Heart right ventricle (tissue), 16 donors: ENCODE data around the gene POLDIP3. TPM values are rescaled to one million over a fixed set of nuclear protein-coding genes. Genes with fewer than 3 reads are reported as not detected.

Experiments used
- ATAC-seq, 8 donors: fragments of 200-7000 bp; cut with Tn5 transposase; one replicate each; pipeline ENCODE4 v1.9.1; 2020; ENCODE audit warnings: mild to moderate bottlenecking in 8 of 8, moderate library complexity in 8 of 8, moderate number of reproducible peaks in 1 of 8
- DNase-seq, 2 donors: peaks; one replicate each; pipeline ENCODE4 v3.0.0-alpha.2; 2020
- H3K27ac ChIP-seq, 10 donors: fragments of 200-600 bp; sonication (generic) in 2 of 10; one replicate each; pipeline versions ENCODE4 v1.5.0 to v1.8.0; 2020 to 2022; ENCODE audit warnings: mild to moderate bottlenecking in 3 of 10
- H3K27me3 ChIP-seq, 7 donors: fragments of 200-600 bp; one replicate each; pipeline ENCODE4 v1.8.0; 2021 to 2022; ENCODE audit warnings: mild to moderate bottlenecking in 2 of 7
- H3K36me3 ChIP-seq, 9 donors: fragments of 200-600 bp; sonication (generic) in 1 of 9; one replicate each; pipeline versions ENCODE4 v1.5.0 to v1.8.0; 2020 to 2022; ENCODE audit warnings: mild to moderate bottlenecking in 2 of 9
- H3K4me1 ChIP-seq, 9 donors: fragments of 200-600 bp; sonication (generic) in 1 of 9; one replicate each; pipeline versions ENCODE4 v1.5.0 to v1.8.0; 2020 to 2022; ENCODE audit warnings: mild to moderate bottlenecking in 4 of 9
- H3K4me3 ChIP-seq, 10 donors: fragments of 200-600 bp; sonication (generic) in 2 of 10; one replicate each; pipeline versions ENCODE4 v1.5.0 to v1.8.0; 2020 to 2022; ENCODE audit warnings: mild to moderate bottlenecking in 7 of 10, moderate library complexity in 2 of 10
- H3K9me3 ChIP-seq, 11 donors: fragments of 200-600 bp in 10 of 11; sonication (generic) in 2 of 11; one replicate each; pipeline versions ENCODE4 v1.5.0 to v1.8.0; 2013 to 2022; ENCODE audit warnings: mild to moderate bottlenecking in 2 of 11, control low read depth in 1 of 11, moderate library complexity in 1 of 11
- WGBS, 2 donors: extraction: QIAGEN DNeasy Blood & Tissue Kit; methylation state at CpG; one replicate each; pipeline ENCODE4 v1.1.7; 2013; ENCODE audit warnings: inconsistent platforms in 1 of 2; 5-methylcytosine and 5-hydroxymethylcytosine counted together
- intact Hi-C, 10 donors: fragments of 100-400 bp; cut with DNase I; formaldehyde crosslinking; loops; one replicate each; pipeline versions ENCODE4 v1.11.1 to v1.14.2; 2022
- polyA plus RNA-seq, 2 donors: library from polyadenylated mRNA; stranded (reverse); fragments of 200-250 nt; gene quantifications; one replicate each; pipeline ENCODE4 v1.2.3, GENCODE V29; 2013
- total RNA-seq, 10 donors: library from RNA; stranded (reverse); fragmentation: NEBNext Ultra II Directional in 3 of 10; extraction: Animal tissue kit (Norgen Biotek cat#: 25700) in 3 of 10; gene quantifications; one replicate each; pipeline versions ENCODE4 v1.2.1 to v1.2.4, GENCODE V29; 2021 to 2023
- TF ChIP-seq, protein P1 (sequence below), 9 donors: fragments of 200-600 bp; sonication (generic) in 2 of 9; IDR thresholded peaks; one replicate each; pipeline versions ENCODE4 v1.5.0 to v1.8.0; 2021 to 2022; ENCODE audit warnings: antibody characterized with exemption in 9 of 9, mild to moderate bottlenecking in 5 of 9, moderate library complexity in 1 of 9
- donor health status: Arrhythmogenic right ventricular cardiomyopathy.
- donor health status: ischemic (EF 13 %, LVEDD 7.1; RV severe dilation, severe dysfunction).
- donor health status: healthy with polysubstance abuse.
- donor health status: DM: no; HTN: yes; CAD: no.
- donor health status: DM: no; HTN: no; CAD: no.
- donor health status: ischemic (EF 25% LVEDD 6.9; RV normal size, moderate dysfunction).
- donor health status: ischemic (EF 25% LVEDD 5.7; RV mildly dilated, moderate dysfunction).
- donor health status: healthy.
- donor health status: DM: yes; HTN: yes; CAD: no.
- donor health status: Ischemic cardiomyopathy.
- donor health status: ischemic (EF 35%, LVEDD 5.7; RV mildly dilated, moderate dysfunction).
- donor health status: nonischemic (EF 11% LVEDD 7.7; RV severe dilation, severe dysfunction).
- donor health status: DM: yes; HTN: yes; CAD: no.
- donor health status: PGD.
- donor health status: ischemic (EF 29% LVEDD 5.4; RV normal size, mild dysfunction).
- donor health status: nonischemic (EF 23%, LVEDD 6.1; RV moderate dilation, normal function).

POLDIP3 gene
- total and polyA plus RNA-seq, 12 donors = 11.9 to 42.6 (median 32.5) TPM

DNA sequence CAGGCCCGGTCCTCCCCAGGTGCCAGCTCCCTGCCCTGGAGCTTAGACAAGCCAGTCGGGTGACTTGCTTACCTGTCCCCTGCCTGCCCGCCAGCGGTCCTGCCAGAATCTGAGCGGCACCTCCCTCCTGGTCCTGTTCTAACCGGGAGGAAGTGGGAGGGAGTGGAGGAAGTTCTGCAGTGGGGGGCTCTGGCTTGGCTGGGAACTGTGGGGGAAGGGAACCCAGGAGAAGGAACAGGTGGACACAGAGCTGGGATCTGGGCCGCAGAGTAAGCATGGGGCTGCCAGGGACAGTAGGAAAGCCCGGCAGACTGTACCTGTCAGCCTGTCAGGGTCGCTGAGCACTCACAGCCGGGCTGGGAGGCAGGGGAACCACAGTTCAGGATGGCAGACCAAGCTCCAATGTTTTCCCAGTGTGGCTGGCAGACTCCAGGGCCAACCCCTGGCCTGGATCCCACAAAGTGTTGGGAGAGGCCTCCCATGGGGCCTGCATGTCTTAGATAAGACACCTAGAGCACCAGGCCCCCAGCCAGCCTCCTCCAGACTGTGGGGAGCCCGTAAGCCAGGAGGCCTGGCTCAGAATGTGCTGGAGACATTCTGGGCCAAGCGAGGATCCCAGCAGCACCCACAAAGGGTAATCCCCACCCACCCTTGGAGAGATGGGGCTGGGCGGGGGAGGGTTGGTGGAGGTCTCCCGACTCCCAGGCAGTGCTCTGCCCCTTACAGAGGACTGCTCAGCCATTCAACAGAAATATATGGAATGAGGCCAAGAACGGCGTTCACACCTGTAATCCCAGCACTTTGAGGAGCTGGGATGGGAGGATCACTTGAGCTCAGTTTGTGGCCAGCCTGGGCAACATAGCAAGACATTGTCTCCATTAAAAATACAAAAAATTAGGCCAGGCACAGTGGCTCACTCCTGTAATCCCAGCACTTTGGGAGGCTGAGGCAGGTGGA, 32.2 kb upstream of the POLDIP3 start:
- intact Hi-C loops = loop anchor here in 1 of 10 donors (10.0 kb wide), 1 partner anchor 448 kb away; no protein-coding TSS in a partner anchor
- ATAC-seq = peak; percentile 13 to 68 (median 50)

DNA sequence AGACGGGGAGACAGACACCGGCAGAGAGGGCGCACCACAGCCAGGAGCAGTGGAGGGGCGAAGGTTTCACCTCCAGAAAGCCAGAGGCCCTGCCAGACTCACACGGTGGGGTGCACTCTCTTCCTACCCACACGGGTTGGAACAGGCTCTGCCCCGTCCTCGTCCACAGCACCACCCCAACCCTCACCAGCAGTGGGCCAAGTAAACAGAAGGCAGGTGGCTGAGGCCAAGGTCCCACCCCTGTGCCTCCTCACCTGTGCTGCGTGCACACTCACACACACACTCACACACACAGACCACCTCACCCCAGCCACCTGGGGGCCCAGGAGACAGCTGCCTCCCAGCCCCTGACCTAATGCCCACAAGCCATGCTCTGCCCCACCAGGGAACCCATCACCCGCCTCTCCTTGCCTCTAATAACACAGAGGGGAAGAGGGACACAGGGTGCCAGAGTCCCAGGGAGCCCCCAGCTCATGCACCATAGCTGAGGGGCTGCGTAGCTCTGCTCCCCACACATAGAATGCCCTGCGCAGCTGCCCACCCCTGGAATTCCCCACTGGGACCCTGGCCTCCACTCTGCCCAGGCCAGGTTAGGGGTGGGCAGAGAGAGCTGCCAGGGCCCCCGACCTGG, 31.4 kb upstream of the POLDIP3 start:
- peak overlapping the region; percentile 23 to 99 (median 48) for H3K4me3 ChIP-seq
- no peak for DNase-seq
- intact Hi-C loops = loop anchor here in 3 of 10 donors (2.0 to 10.0 kb wide), 3 partner anchors 29 to 449 kb away; partner anchors contain the start of gene POLDIP3 (in 1 of the 3)
- no peaks in the 10 kb centered on the region for H3K9me3 ChIP-seq
- H3K27ac ChIP-seq = peak overlapping the region; percentile 77 to 99 (median 96)
- 36 to 41% methylated on average over 13 of the region's 13 CpGs for WGBS, 2 donors
- H3K27me3 ChIP-seq = no peaks in the 10 kb centered on the region
- peaks cover 0 to 4% (median 0%) of the 10 kb centered on the region in 9 donors for H3K36me3 ChIP-seq
- TF ChIP-seq, protein P1, sequence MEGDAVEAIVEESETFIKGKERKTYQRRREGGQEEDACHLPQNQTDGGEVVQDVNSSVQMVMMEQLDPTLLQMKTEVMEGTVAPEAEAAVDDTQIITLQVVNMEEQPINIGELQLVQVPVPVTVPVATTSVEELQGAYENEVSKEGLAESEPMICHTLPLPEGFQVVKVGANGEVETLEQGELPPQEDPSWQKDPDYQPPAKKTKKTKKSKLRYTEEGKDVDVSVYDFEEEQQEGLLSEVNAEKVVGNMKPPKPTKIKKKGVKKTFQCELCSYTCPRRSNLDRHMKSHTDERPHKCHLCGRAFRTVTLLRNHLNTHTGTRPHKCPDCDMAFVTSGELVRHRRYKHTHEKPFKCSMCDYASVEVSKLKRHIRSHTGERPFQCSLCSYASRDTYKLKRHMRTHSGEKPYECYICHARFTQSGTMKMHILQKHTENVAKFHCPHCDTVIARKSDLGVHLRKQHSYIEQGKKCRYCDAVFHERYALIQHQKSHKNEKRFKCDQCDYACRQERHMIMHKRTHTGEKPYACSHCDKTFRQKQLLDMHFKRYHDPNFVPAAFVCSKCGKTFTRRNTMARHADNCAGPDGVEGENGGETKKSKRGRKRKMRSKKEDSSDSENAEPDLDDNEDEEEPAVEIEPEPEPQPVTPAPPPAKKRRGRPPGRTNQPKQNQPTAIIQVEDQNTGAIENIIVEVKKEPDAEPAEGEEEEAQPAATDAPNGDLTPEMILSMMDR (IDR thresholded peaks at IDR 0.05) = no peak
- peak in 5 of 8 donors; percentile 2 to 18 (median 7) for ATAC-seq
- H3K4me1 ChIP-seq = peaks cover 49 to 82% (median 78%) of the 10 kb centered on the region in 9 donors

More for the DNA sequence above, 32.2 kb upstream of the POLDIP3 start:
- H3K9me3 ChIP-seq = no peaks in the 10 kb centered on the region
- H3K4me3 ChIP-seq = peak overlapping the region; percentile 23 to 99 (median 67)
- peak; percentile 79 to 84 for DNase-seq
- H3K36me3 ChIP-seq = peaks cover 0 to 4% (median 0%) of the 10 kb centered on the region in 9 donors
- peaks cover 49 to 74% (median 71%) of the 10 kb centered on the region in 9 donors for H3K4me1 ChIP-seq
- whole genome bisulfite sequencing, 2 donors = 21 to 23% methylated on average over 16 of the region's 16 CpGs
- TF ChIP-seq, protein P1 (IDR thresholded peaks at IDR 0.05) = no peak
- no peaks in the 10 kb centered on the region for H3K27me3 ChIP-seq
- H3K27ac ChIP-seq = peak overlapping the region; percentile 77 to 99 (median 96)

DNA sequence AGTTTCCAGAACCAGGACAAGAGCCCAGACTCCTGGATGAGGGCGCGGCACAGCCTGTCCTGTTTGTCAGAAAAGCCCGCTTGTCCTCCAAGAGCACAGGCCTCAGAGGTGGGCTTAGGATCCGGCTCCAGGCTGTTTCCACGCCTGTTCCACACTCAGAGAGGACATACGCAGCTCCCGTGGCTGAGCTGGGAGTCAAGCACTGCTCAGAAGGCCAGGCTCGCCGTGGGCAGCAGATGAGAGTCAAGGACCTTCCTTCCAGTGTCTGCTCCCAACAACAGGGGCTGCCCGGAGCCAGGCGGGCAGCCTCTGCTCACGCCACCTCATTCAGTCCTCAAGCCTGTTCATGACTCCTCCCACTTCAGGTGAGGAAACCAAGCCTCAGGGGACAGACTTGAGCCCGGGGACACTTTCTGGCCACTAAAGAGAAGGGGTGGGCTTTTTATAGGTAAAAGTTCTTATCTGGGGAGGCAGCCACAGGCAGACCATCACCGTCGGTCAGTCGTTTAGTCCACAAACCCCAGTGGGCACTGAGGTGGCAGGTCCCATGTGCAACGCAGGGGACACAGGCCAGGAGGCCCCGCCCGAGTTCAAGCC, 30.8 kb upstream of the POLDIP3 start:
- DNase-seq (no peak), ATAC-seq (peak in 4 of 8 donors; percentile 5 to 53 (median 12))
- TF ChIP-seq, protein P1 (IDR thresholded peaks at IDR 0.05) = no peak
- peaks cover 0 to 4% (median 0%) of the 10 kb centered on the region in 9 donors for H3K36me3 ChIP-seq
- no peaks in the 10 kb centered on the region for H3K27me3 ChIP-seq
- H3K27ac ChIP-seq = peak overlapping the region; percentile 77 to 99 (median 96)
- intact Hi-C loops = loop anchor here in 3 of 10 donors (2.0 to 10.0 kb wide), 3 partner anchors 29 to 449 kb away; partner anchors contain the start of gene POLDIP3 (in 1 of the 3)
- no peaks in the 10 kb centered on the region for H3K9me3 ChIP-seq
- H3K4me3 ChIP-seq = peak overlapping the region in 9 of 10 donors; percentile 33 to 99 (median 50)
- WGBS, 2 donors = 27 to 38% methylated on average over 19 of the region's 19 CpGs
- H3K4me1 ChIP-seq = peaks cover 49 to 84% (median 79%) of the 10 kb centered on the region in 9 donors
